ENCODE results near the gene TAPBP.

- no peak for TF ChIP-seq YY1 (IDR thresholded peaks at IDR 0.05; ENCODE audit: insufficient read depth, insufficient read length)
- no peak for TF ChIP-seq ZNF274 (IDR thresholded peaks at IDR 0.05; ENCODE audit: low read depth, low read length)
These were observed 42.4 kb upstream of the TAPBP start for GRCh38 chr6:33356295-33356694.
